ENCODE results near the gene SPX. TPM values are rescaled to one million over a fixed set of nuclear protein-coding genes. Genes with fewer than 3 reads are reported as not detected.

The SPX gene
- total and polyA plus RNA-seq, 7 donors: 0.35 to 0.99 (median 0.68) TPM; not detected in 2

DNA sequence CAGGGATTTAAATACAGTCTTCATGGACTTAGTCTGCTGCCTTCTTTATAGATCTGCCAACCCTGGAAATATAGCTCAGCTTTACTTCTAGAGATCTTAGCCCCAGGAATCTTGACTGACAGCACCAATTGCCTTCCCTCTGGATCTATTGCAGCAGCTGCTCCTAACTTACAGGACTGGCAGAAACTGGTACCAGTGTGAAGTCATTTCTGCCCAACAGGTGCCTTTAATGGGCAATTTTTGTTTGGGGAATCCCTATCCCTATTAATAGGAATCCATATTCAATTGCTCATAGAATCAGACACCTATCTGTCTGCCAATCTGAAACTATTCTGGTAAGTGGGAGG is 27.2 kb downstream of the SPX start:
- H3K27ac ChIP-seq: no peak overlapping the region
- TF ChIP-seq POLR2A (IDR thresholded peaks at IDR 0.05) (no peak), POLR2AphosphoS5 (IDR thresholded peaks at IDR 0.05) (no peak), EP300 (IDR thresholded peaks at IDR 0.05) (no peak)
- TF ChIP-seq, protein P1, sequence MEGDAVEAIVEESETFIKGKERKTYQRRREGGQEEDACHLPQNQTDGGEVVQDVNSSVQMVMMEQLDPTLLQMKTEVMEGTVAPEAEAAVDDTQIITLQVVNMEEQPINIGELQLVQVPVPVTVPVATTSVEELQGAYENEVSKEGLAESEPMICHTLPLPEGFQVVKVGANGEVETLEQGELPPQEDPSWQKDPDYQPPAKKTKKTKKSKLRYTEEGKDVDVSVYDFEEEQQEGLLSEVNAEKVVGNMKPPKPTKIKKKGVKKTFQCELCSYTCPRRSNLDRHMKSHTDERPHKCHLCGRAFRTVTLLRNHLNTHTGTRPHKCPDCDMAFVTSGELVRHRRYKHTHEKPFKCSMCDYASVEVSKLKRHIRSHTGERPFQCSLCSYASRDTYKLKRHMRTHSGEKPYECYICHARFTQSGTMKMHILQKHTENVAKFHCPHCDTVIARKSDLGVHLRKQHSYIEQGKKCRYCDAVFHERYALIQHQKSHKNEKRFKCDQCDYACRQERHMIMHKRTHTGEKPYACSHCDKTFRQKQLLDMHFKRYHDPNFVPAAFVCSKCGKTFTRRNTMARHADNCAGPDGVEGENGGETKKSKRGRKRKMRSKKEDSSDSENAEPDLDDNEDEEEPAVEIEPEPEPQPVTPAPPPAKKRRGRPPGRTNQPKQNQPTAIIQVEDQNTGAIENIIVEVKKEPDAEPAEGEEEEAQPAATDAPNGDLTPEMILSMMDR (IDR thresholded peaks at IDR 0.05): no peak

DNA sequence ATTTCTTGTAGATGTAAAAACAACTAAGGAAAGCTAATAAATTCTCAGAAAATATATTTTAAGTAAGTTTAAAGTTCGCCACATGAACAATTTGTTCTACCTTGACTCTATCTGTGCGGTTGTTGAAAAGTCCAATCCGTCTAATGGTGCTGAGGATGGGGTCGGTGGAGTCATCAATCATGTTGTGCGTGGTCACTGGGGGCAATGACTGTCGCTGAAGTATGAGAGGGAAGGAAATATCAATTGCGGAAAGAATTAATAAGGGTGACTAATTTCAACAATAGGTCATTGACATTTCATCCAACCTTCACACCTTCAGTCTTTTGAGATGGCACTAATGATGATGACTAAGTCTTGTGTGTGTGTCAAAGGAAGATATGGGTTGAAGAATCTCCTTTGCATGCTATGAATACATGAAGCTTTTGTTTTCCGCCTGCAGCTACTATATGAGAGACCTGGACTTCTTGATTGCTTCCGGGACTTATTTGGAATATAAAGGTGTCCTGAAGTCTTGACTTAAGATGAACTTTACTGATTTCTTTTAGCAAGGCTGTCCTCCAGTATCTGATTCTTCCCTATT is 32.1 kb downstream of the SPX start:
- Histone ChIP-seq H3K4me1 (no peaks in the 10 kb centered on the region), H3K9me3 (no peaks in the 10 kb centered on the region), H3K36me3 (no peaks in the 10 kb centered on the region), H3K27me3 (no peaks in the 10 kb centered on the region), H3K4me3 (no peak overlapping the region), H3K27ac (no peak overlapping the region)
- DNase-seq: no peak
- 84 to 92% methylated on average over 9 of the region's 9 CpGs for WGBS, 2 donors
- TF ChIP-seq, protein P1 (IDR thresholded peaks at IDR 0.05): no peak
- TF ChIP-seq POLR2AphosphoS5 (IDR thresholded peaks at IDR 0.05): no peak
- TF ChIP-seq POLR2A (IDR thresholded peaks at IDR 0.05): no peak
- TF ChIP-seq EP300 (IDR thresholded peaks at IDR 0.05): no peak
- intact Hi-C loops (cut with DNase I): no loop called here

More for the DNA sequence above, 27.2 kb downstream of the SPX start:
- no peak for DNase-seq
- intact Hi-C loops (cut with DNase I): no loop called here
- H3K4me3 ChIP-seq: no peak overlapping the region
- no peaks in the 10 kb centered on the region for H3K36me3 ChIP-seq
- no peaks in the 10 kb centered on the region for H3K27me3 ChIP-seq
- no peaks in the 10 kb centered on the region for H3K9me3 ChIP-seq
- peaks cover 0 to 9% (median 3%) of the 10 kb centered on the region in 4 donors for H3K4me1 ChIP-seq

GRCh38 chr12:21559855-21560569 is 33.9 kb downstream of the SPX start:
- Histone ChIP-seq H3K9me3 (no peaks in the 10 kb centered on the region), H3K4me1 (no peaks in the 10 kb centered on the region), H3K27ac (no peak overlapping the region), H3K4me3 (no peak overlapping the region), H3K27me3 (no peaks in the 10 kb centered on the region), H3K36me3 (no peaks in the 10 kb centered on the region)
- TF ChIP-seq EP300 (IDR thresholded peaks at IDR 0.05) (no peak), POLR2AphosphoS5 (IDR thresholded peaks at IDR 0.05) (no peak), POLR2A (IDR thresholded peaks at IDR 0.05) (no peak)
- no peak for DNase-seq
- 71 to 78% methylated on average over 7 of the region's 7 CpGs for WGBS, 2 donors
- intact Hi-C loops (cut with DNase I): no loop called here

DNA sequence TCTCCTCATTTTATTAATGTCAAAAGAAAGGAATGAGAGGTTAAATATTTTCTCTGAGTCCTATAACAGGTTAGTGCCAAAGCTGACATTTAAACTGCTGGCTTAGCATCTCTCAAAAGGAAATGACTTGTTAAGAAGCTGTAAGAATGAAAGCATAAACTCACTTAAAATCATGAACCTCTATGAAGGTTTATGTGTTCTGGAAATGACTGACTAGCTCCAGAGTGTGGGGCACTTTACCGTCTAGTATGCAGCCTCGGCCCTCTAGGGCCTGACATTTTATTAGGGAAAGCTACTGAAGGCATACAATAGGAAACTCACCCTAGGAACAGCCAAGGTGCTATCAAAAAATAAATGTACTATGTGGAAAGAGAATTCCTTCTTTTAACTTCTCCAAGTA is 35.1 kb downstream of the SPX start:
- Histone ChIP-seq H3K9me3 (no peaks in the 10 kb centered on the region), H3K4me3 (no peak overlapping the region), H3K4me1 (no peaks in the 10 kb centered on the region), H3K27ac (no peak overlapping the region), H3K27me3 (no peaks in the 10 kb centered on the region), H3K36me3 (no peaks in the 10 kb centered on the region)
- TF ChIP-seq, protein P1 (IDR thresholded peaks at IDR 0.05): no peak
- TF ChIP-seq EP300 (IDR thresholded peaks at IDR 0.05) (no peak), POLR2AphosphoS5 (IDR thresholded peaks at IDR 0.05) (no peak), POLR2A (IDR thresholded peaks at IDR 0.05) (no peak)
- WGBS, 2 donors: 40 to 41% methylated on average over 2 of the region's 2 CpGs
- no peak for DNase-seq
- intact Hi-C loops (cut with DNase I): no loop called here

- Histone ChIP-seq H3K27me3 (no peaks in the 10 kb centered on the region), H3K9me3 (no peaks in the 10 kb centered on the region), H3K4me1 (no peaks in the 10 kb centered on the region), H3K4me3 (no peak overlapping the region), H3K27ac (no peak overlapping the region), H3K36me3 (no peaks in the 10 kb centered on the region)
- no peak for DNase-seq
- TF ChIP-seq POLR2A (IDR thresholded peaks at IDR 0.05) (no peak), EP300 (IDR thresholded peaks at IDR 0.05) (no peak), POLR2AphosphoS5 (IDR thresholded peaks at IDR 0.05) (no peak)
- TF ChIP-seq, protein P1 (IDR thresholded peaks at IDR 0.05): no peak
- intact Hi-C loops (cut with DNase I): no loop called here
- WGBS, 2 donors: 33 to 61% methylated on average over 2 of the region's 2 CpGs
Measured at GRCh38 chr12:21562859-21563258, 36.8 kb downstream of the SPX start.
